Thymus (tissue), 11 donors: ENCODE results near the gene ESPN. TPM values are rescaled to one million over a fixed set of nuclear protein-coding genes. Genes with fewer than 3 reads are reported as not detected.

Source experiments
- DNase-seq, 9 donors: peaks; one replicate each; pipeline ENCODE4 v3.0.0-alpha.2; 2013; ENCODE audit warnings: low spot score in 9 of 9, low read depth in 6 of 9, missing footprints in 1 of 9
- H3K27ac ChIP-seq, 2 donors: one replicate each; pipeline ENCODE4 v1.5.1; 2013; ENCODE audit warnings: control low read depth in 1 of 2, low read depth in 1 of 2, low read length in 1 of 2, mild to moderate bottlenecking in 1 of 2, moderate library complexity in 1 of 2
- H3K27me3 ChIP-seq, 2 donors: one replicate each; pipeline ENCODE4 v1.5.1; 2013; ENCODE audit warnings: low read length in 1 of 2; ENCODE audit not compliant: control insufficient read depth in 2 of 2, insufficient read depth in 1 of 2
- H3K36me3 ChIP-seq, 2 donors: one replicate each; pipeline ENCODE4 v1.5.1; 2013; ENCODE audit warnings: low read length in 1 of 2, mild to moderate bottlenecking in 1 of 2, moderate library complexity in 1 of 2; ENCODE audit not compliant: control insufficient read depth in 2 of 2, insufficient read depth in 2 of 2
- H3K4me1 ChIP-seq, 2 donors: one replicate each; pipeline ENCODE4 v1.5.1; 2013; ENCODE audit warnings: low read length in 2 of 2; ENCODE audit not compliant: control insufficient read depth in 2 of 2, insufficient read depth in 2 of 2
- H3K4me3 ChIP-seq, 2 donors: one replicate each; pipeline ENCODE4 v1.5.1; 2013; ENCODE audit warnings: low read length in 2 of 2, control low read depth in 1 of 2, mild to moderate bottlenecking in 1 of 2
- H3K9me3 ChIP-seq, 2 donors: one replicate each; pipeline ENCODE4 v1.5.1; 2013; ENCODE audit warnings: low read length in 1 of 2, mild to moderate bottlenecking in 1 of 2; ENCODE audit not compliant: control insufficient read depth in 2 of 2, insufficient read depth in 1 of 2
- WGBS: extraction: QIAGEN DNeasy Blood & Tissue Kit; methylation state at CpG from one replicate; pipeline ENCODE4 v1.1.7; 2013; 5-methylcytosine and 5-hydroxymethylcytosine counted together
- polyA plus RNA-seq: library from polyadenylated mRNA; stranded (reverse); fragments of 200-250 nt; gene quantifications from one replicate; pipeline ENCODE4 v1.2.3, GENCODE V29; 2013
- total RNA-seq: library from RNA; stranded (reverse); fragments of 120-200 nt; gene quantifications from one replicate; pipeline ENCODE4 v1.2.4, GENCODE V29; 2013
- donor health status: healthy.

ESPN gene
- total and polyA plus RNA-seq, 2 donors: 1.0 to 11.8 TPM

GRCh38 chr1:6401673-6402072 is 22.9 kb upstream of the ESPN start:
- H3K9me3 ChIP-seq: no peaks in the 10 kb centered on the region
- no peak overlapping the region for H3K4me3 ChIP-seq
- no peaks in the 10 kb centered on the region for H3K36me3 ChIP-seq
- 58% methylated on average over 6 of the region's 6 CpGs for WGBS
- no peaks in the 10 kb centered on the region for H3K4me1 ChIP-seq
- peaks cover 0 to 18% of the 10 kb centered on the region in 2 donors for H3K27me3 ChIP-seq
- no peak overlapping the region for H3K27ac ChIP-seq
- no peak for DNase-seq

GRCh38 chr1:6408023-6408422 is 16.6 kb upstream of the ESPN start:
- H3K4me1 ChIP-seq: no peaks in the 10 kb centered on the region
- H3K9me3 ChIP-seq: no peaks in the 10 kb centered on the region
- 87% methylated on average over 6 of the region's 6 CpGs for WGBS
- no peak overlapping the region for H3K27ac ChIP-seq
- H3K36me3 ChIP-seq: no peaks in the 10 kb centered on the region
- no peak overlapping the region for H3K4me3 ChIP-seq
- no peak for DNase-seq
- peaks cover 2 to 36% of the 10 kb centered on the region in 2 donors for H3K27me3 ChIP-seq

- Histone ChIP-seq H3K27ac (no peak overlapping the region), H3K4me1 (no peaks in the 10 kb centered on the region), H3K27me3 (peaks cover 2 to 41% of the 10 kb centered on the region in 2 donors), H3K9me3 (no peaks in the 10 kb centered on the region), H3K4me3 (no peak overlapping the region), H3K36me3 (no peaks in the 10 kb centered on the region)
- no peak for DNase-seq
- 96% methylated on average over 4 of the region's 4 CpGs for WGBS
These were observed 15.5 kb upstream of the ESPN start for GRCh38 chr1:6409053-6409452.

DNA sequence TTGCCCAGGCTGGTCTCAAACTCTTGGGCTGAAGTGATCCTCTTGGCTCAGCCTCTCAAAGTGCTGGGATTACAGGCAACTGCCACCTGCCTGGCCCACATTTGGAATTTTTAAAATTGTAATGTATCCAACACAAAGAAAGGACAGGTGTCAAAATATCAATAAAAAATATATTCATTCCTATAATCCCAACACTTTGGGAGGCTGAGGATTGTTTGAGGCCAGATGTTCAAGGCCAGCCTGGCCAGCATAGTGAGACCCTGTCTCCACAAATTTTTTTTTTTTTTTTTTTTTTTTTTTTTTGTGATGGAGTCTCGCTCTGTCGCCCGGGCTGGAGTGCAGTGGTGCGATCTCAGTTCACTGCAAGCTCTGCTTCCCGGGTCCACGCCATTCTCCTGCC is 14.8 kb upstream of the ESPN start:
- Histone ChIP-seq H3K9me3 (no peaks in the 10 kb centered on the region), H3K4me1 (peaks cover 0 to 3% of the 10 kb centered on the region in 2 donors), H3K27ac (no peak overlapping the region), H3K36me3 (no peaks in the 10 kb centered on the region), H3K27me3 (peaks cover 2 to 48% of the 10 kb centered on the region in 2 donors), H3K4me3 (no peak overlapping the region)
- 91% methylated on average over 6 of the region's 6 CpGs for WGBS
- DNase-seq: no peak

DNA sequence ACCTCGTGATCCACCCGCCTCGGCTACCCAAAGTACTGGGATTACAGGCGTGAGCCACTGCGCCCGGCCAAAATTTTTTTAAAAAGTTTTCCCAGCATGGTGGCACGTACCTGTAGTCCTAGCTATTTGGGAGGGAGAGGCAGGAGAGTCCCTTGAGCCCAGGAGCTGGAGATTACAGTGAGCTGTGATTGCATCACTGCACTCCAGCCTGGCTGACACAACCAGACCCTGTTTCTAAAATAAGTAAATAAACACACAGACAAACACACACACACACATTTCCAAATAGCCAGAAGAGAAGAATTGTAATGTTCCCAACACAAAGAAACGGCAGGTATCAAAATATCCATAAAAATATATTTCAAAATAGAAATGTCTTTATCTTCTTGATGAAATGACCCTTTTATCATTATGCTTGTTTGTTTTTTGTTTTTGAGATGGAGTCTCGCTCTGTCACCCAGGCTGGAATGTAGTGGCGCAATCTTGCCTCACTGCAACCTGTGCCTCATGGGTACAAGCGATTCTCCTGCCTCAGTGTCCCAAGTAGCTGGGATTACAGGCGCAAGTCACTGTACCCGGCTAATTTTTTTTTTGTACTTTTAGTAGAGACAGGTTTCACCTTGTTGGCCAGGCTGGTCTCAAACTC is 14.2 kb upstream of the ESPN start:
- H3K36me3 ChIP-seq: no peaks in the 10 kb centered on the region
- no peaks in the 10 kb centered on the region for H3K9me3 ChIP-seq
- peaks cover 0 to 4% of the 10 kb centered on the region in 2 donors for H3K4me1 ChIP-seq
- H3K4me3 ChIP-seq: no peak overlapping the region
- DNase-seq: no peak
- WGBS: 94% methylated on average over 13 of the region's 13 CpGs
- H3K27me3 ChIP-seq: peaks cover 3 to 48% of the 10 kb centered on the region in 2 donors
- no peak overlapping the region for H3K27ac ChIP-seq

- no peak overlapping the region for H3K4me3 ChIP-seq
- H3K36me3 ChIP-seq: no peaks in the 10 kb centered on the region
- no peak for DNase-seq
- peaks cover 0 to 4% of the 10 kb centered on the region in 2 donors for H3K4me1 ChIP-seq
- no peak overlapping the region for H3K27ac ChIP-seq
- H3K9me3 ChIP-seq: no peaks in the 10 kb centered on the region
- WGBS: 81% methylated on average over 6 of the region's 6 CpGs
- H3K27me3 ChIP-seq: peaks cover 23 to 61% of the 10 kb centered on the region in 2 donors
These were observed 11.7 kb upstream of the ESPN start for GRCh38 chr1:6412896-6413295.

- Histone ChIP-seq H3K4me1 (peaks cover 0 to 4% of the 10 kb centered on the region in 2 donors), H3K27ac (no peak overlapping the region), H3K36me3 (no peaks in the 10 kb centered on the region), H3K9me3 (no peaks in the 10 kb centered on the region), H3K4me3 (no peak overlapping the region), H3K27me3 (peaks cover 39 to 72% of the 10 kb centered on the region in 2 donors)
- peak in 3 of 9 donors; percentile 20 to 49 (median 35) for DNase-seq
- WGBS: 10% methylated on average over 15 of the region's 15 CpGs
These were observed 10.1 kb upstream of the ESPN start for GRCh38 chr1:6414443-6414844.

- Histone ChIP-seq H3K9me3 (no peaks in the 10 kb centered on the region), H3K4me1 (peaks cover 0 to 6% of the 10 kb centered on the region in 2 donors), H3K27ac (no peak overlapping the region), H3K27me3 (peaks cover 43 to 78% of the 10 kb centered on the region in 2 donors), H3K36me3 (no peaks in the 10 kb centered on the region), H3K4me3 (no peak overlapping the region)
- DNase-seq: no peak
- 72% methylated on average over 17 of the region's 17 CpGs for WGBS
These were observed 9.5 kb upstream of the ESPN start for GRCh38 chr1:6414881-6415626.

GRCh38 chr1:6416295-6416656 is 8.3 kb upstream of the ESPN start:
- H3K27ac ChIP-seq: no peak overlapping the region
- DNase-seq: no peak
- 90% methylated on average over 8 of the region's 8 CpGs for WGBS
- H3K4me1 ChIP-seq: peaks cover 0 to 9% of the 10 kb centered on the region in 2 donors
- H3K9me3 ChIP-seq: no peaks in the 10 kb centered on the region
- H3K27me3 ChIP-seq: peaks cover 55 to 84% of the 10 kb centered on the region in 2 donors
- H3K4me3 ChIP-seq: no peak overlapping the region
- H3K36me3 ChIP-seq: no peaks in the 10 kb centered on the region
